ENCODE results near the gene PARD6A.
"Not testable (repeated sequence)": the region's sequence is repeated elsewhere in the genome, so short reads cannot be mapped to it uniquely, and the experiment has no call there.

Gene PARD6A

GRCh38 chr16:67667817-67668494 is 7.2 kb downstream of the PARD6A start:
- DNase-seq: peak; percentile 91

- DNase-seq: no peak
These were observed 7.9 kb downstream of the PARD6A start for GRCh38 chr16:67668495-67669157.

DNA sequence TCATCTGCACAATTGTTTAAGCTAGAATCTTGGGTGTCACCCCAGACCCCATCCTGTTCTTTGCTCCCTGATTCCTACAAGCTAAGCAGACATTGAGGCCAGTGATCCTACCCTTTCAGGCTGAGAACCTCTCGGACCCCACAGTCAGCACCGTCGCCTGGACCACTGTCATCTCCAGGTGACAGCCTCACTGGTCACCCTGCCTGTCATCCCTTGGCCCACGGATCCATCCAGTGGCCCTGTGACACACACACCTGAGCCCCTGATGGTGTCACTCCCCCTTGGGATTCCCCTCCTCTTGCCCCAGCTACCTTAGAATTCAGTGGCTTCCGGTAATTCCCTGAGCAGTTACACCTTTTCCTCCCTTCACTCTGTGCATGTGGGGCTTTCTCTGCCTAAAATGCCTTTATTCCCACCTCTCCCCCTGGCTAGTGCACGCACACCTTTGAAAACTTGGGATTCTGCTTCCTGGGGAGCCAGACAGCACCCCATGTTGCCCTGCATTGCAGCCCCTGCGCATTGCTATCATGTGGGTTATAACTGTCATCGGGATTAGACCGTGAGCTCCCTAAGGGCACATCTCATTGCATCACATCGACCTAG is 8.8 kb downstream of the PARD6A start:
- no peak for DNase-seq

DNA sequence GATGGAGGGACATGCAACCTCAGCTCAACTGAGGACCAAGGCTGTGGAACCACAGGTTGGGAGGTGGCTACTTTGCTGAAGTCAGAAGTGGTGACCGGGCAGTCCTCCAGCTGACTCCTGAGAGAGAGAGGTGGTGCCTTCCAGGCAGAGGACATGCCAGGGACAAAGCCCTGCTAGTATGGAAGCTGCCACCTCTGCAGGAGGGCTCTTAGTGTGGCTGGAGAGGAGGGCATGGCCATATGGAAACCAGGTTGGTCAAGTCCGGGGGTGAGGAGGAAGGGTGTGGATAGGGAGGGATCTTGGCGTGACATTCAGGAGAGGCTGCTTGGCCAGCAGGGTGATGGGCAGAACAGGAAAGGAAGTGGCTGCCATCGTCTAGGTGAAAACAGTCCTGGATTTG is 11.5 kb downstream of the PARD6A start:
- DNase-seq: no peak

- peak; percentile 46 for DNase-seq
These were observed 12.2 kb downstream of the PARD6A start for GRCh38 chr16:67672739-67673662.

DNA sequence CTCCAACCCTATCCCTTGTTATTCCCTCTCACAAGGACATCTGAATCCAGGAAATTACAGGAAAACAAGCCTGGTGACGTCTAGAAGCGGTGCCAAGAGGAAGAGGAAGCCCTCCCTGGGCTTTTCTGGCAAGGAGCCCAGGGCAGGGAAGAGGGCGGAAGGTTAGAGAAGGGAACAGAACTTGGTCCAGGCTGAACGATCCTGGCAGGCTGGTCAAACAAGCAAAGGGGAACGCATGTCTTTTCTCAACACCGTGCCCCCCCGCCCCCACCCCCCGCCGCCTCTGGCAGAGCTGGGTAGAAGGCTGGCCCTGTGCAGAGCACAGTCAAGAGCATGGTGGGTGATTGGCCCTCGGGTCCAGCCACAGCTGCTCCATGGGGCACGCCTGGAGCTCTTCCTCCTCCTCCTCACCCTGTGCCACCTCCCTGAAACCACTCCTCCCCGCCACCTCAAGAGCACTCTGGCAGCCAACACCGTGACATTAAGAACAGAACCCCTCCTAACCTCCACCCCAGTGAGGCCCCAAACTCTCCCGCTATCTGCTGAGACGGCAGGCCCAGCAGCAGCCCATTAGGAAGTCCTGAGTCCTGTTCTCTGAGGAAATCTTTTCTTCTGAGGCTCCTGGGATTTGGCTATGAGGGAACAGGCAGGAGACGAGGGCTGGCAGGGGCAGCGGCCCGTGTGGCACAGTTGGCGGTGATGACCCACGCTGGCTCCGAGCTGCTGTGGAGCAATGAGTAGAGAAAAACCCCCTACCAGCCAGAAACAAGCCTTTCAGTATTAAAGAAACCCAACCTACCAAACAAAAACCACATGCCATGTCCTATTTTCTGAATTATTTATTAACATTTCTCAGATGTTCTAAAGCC is 13.2 kb downstream of the PARD6A start:
- peak; percentile 42 for DNase-seq

GRCh38 chr16:67674851-67675578 is 14.3 kb downstream of the PARD6A start:
- DNase-seq: no peak

DNA sequence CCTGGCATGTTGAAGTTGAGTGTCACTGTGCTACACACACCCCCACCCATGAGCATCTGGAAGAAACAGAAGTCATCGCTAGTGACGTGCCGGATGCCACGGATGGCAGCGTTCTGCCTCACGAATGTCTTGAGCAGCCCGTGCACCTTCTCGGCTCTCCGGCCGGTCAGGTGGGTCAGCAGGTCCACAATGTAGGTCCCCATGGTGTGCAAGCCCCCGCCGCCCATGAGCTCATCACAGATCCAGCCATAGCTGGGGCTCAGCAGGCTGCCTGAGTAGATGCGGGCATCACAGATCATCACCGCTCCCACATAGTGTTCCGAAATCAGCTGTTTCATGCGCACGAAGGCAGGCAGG is 14.8 kb downstream of the PARD6A start:
- DNase-seq: no peak

DNA sequence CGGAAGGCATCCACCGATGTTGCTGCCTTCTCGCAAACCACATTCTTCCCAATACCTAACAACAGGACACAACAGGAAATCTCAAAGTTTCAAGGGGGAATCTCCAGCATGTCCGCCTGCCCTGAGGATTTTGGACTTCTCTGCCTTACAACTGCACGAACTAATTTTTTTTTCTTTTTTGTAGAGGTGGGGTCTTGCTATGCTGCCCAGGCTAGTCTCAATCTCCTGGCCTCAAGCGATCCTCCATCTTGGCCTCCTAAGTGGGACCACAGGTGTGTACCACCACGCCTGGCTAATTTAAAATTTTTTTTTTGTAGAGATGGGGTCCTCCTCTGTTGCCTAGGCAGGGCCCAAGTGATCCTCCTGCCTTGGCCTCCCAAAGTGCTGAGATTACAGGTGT is 15.2 kb downstream of the PARD6A start:
- DNase-seq: no peak

GRCh38 chr16:67676516-67676915 is 15.8 kb downstream of the PARD6A start:
- DNase-seq: no peak

DNA sequence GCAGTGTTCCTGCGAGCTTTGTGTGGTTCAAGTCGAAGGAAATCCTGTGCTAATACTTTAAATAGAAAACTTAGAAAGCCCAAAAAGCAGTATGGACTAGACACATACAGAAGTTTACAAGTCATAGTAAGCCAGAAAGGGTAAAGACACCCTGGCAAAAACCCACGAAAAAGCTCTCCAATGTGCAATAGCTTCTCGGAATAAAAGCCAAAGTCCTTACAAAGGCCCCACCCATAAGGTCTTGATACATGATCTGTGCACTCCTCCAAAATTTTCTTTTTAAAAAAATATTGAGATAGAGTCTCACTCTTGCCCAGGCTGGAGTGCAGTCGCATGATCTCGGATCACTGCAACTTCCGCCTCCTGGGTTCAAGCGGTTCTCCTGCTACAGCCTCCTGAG is 16.2 kb downstream of the PARD6A start:
- DNase-seq: no peak

DNA sequence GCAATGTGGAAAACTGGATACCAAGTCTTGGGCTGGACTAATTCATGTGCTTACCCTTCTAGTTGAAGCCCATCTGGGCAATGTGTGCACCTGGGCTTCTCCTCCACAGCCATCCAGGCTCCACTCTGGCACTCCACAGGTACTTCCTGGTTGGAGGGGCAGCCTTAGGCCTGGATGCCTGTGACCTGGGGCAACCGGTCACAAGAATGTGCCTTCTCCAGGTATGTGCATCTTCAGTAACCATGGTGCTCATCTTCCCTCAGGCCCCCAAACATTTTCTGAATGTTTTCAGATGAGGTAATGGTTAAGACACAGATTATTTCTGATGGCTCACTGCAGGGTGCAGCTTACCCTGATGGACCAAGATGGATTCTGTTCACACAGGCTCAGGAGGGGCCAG is 17.0 kb downstream of the PARD6A start:
- no peak for DNase-seq

GRCh38 chr16:67678354-67679023 is 17.7 kb downstream of the PARD6A start:
- DNase-seq: no peak

DNA sequence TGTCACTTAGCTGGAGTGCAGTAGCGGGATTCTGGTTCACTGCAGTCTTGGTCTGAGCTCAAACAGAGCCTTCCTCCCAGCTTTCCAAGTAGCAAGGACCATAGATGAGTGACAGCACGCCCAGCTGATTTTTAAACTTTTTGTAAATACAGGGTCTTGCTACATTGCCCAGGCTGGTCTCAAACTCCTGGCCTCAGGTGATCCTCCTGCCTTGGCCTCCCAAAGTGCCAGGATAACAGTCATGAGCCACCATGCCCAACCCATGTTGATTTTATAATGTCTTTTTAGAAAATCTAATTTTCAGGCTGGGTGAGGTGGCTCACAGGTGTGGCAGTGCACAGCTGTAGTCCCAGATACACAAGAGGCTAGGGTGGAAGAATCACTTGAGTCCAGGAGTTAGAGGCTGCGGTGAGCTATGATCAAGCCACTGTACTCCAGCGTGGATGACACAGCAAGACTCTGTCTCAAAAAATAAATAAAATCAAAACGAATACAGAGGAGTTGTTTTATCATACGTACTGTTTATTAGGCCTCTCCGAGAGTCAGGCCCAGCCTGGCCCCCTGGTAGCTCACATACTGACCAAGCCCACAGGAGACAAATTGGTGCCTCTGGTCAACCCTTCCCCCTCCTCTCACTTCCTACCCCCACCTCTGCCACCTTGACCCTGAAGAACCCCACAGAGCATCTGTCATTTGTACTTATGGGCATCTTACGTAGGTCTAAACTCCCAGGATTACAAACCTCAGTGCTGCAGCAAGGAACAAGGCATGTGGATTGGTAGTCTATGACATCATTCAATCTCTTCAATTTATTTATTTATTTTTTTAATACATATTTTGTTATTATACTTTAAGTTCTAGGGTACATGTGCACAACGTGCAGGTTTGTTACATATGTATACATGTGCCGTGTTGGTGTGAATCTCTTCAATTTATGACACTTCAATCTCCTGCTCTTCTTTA is 19.5 kb downstream of the PARD6A start:
- DNase-seq: no peak

DNA sequence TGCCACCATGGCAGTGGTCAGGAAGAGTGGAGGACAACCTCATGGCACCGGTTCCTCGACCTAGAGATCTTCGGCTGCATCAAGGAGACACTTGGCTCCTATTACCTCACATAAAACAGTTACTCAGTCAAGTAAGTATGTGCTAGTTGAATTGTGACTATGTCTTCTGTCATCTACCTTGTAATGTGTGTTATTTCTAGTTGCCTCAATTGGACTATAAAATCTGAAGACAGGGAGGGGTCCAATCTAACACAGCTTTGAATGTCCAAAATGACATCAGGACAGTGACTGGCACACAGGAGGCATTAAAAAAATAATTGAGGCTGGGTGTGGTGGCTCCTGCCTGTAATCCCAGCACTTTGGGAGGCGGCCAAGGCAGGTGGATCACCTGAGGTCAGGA is 23.0 kb downstream of the PARD6A start:
- no peak for DNase-seq

DNA sequence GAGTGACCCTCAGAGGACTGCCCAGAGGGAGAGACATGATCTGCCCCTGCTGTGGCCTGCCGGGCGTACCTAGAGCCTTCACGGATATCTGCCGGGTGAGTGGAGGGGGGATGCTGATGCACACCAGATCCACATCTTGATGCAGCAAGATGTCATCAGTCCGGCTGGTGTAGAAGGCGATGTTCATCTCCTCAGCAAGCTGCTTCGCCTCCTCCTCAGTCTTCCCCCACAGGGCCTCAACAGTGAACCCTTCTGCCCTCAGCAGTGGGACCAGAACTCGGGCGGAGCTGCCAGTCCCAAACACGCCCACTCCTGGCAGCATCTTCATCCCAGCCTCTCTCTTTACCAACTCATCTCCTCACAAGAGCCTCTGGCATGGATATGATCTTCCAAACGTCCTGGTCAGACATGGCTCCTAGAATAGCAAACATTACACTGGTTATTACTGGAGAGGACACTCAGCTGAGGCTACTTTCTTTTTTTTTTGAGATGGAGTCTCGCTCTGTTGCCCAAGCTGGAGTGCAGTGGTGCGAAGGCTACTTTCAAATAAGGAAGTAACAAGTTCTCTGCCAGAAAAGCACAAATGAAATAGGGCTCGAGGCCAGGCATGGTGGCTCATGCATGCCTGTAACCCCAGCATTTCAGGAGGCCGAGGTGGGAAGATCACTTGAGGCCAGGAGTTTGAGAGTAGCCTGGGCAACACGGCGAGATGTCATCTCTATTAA is 24.8 kb downstream of the PARD6A start:
- DNase-seq: no peak

DNA sequence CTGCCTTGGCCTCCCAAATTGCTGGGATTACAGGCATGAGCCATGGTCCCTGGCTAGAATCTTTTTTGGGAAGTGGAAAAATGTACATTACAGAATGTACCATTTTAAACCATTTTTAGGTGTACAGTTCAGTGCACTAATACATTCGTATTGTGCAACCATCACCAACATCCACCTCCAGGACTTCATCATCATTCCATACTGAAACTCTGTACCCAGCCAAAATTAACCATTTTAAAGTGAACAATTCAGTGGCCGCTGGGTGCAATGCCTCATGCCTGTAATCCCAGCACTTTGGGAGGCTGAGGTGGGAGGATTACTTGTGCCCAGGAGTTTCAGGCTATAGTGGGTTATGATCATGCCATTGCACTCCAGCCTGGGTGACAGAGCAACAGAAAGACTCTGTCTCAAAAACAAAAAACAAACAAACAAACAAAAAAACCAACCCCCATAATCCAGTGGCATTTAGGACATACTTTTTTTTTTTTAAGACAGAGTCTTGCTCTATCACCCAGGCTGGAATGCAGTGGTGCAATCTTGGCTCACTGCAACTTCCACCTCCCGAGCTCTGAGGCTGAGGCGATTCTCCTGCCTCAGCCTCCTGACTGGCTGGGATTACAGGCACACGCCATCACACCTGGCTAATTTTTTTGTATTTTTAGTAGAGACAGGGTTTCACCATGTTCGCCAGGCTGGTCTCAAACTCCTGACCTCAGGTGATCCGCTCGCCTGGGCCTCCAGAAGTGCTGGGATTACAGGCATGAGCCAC is 32.9 kb downstream of the PARD6A start:
- DNase-seq: not testable (repeated sequence)

GRCh38 chr16:67694611-67695010 is 33.9 kb downstream of the PARD6A start:
- no peak for DNase-seq

Data from NCI-H1092 (cell line).